Gastrocnemius medialis (tissue), 4 donors: ENCODE results near the gene ZC2HC1B. TPM values are rescaled to one million over a fixed set of nuclear protein-coding genes. Genes with fewer than 3 reads are reported as not detected.

ENCODE experiments used
- ATAC-seq, 2 donors: fragments of 150-250 bp; one replicate each; pipeline ENCODE4 v1.9.1; 2016
- DNase-seq, 2 donors: peaks; one replicate each; pipeline ENCODE4 v3.0.0-alpha.2; 2019
- H3K27ac ChIP-seq, 4 donors: fragments of 200-600 bp; sonication (generic); 1 replicate in 1 of 4; 2 replicates in 3 of 4; pipeline ENCODE4 v1.5.1; 2016 to 2018; ENCODE audit warnings: mild to moderate bottlenecking in 2 of 4, moderate library complexity in 1 of 4
- H3K27me3 ChIP-seq, 3 donors: fragments of 200-600 bp; sonication (generic) in 2 of 3; 1 replicate in 1 of 3; 2 replicates in 2 of 3; pipeline versions ENCODE4 v1.5.1 to v1.6.0; 2016 to 2019; ENCODE audit warnings: mild to moderate bottlenecking in 1 of 3, moderate library complexity in 1 of 3
- H3K36me3 ChIP-seq, 2 donors: fragments of 200-600 bp; sonication (generic) in 1 of 2; one replicate each; pipeline ENCODE4 v1.5.1; 2017 to 2018
- H3K4me1 ChIP-seq, 2 donors: fragments of 200-600 bp; sonication (generic) in 1 of 2; one replicate each; pipeline ENCODE4 v1.5.1; 2016 to 2017; ENCODE audit warnings: mild to moderate bottlenecking in 2 of 2
- H3K4me3 ChIP-seq, 4 donors: fragments of 200-600 bp; sonication (generic) in 3 of 4; 1 replicate in 1 of 4; 2 replicates in 3 of 4; pipeline ENCODE4 v1.5.1; 2016 to 2019; ENCODE audit warnings: mild to moderate bottlenecking in 2 of 4
- H3K9me3 ChIP-seq, 3 donors: fragments of 200-600 bp; sonication (generic) in 2 of 3; 1 replicate in 1 of 3; 2 replicates in 2 of 3; pipeline ENCODE4 v1.5.1; 2016 to 2019
- CTCF ChIP-seq, 5 experiments: fragments of 450-650 bp in 3 of 5; fragments of 200-600 bp in 2 of 5; sonication (generic) in 2 of 5; IDR thresholded peaks in 4 of 5; conservative IDR thresholded peaks in 1 of 5; 1 replicate in 4 of 5; 2 replicates in 1 of 5; pipeline ENCODE4 v1.5.1; 2016 to 2019; ENCODE audit warnings: antibody characterized with exemption in 5 of 5, mild to moderate bottlenecking in 3 of 5, moderate library complexity in 3 of 5
- POLR2A ChIP-seq, 2 donors: fragments of 450-650 bp; IDR thresholded peaks; one replicate each; pipeline ENCODE4 v1.6.1; 2017; ENCODE audit warnings: antibody characterized with exemption in 2 of 2, mild to moderate bottlenecking in 2 of 2, moderate library complexity in 2 of 2
- in situ Hi-C, 4 donors: fragments of 200-750 bp; cut with MboI; loops; one replicate each; pipeline versions ENCODE4 v1.15.0 to v1.8.0; 2017; ENCODE audit warnings: low sequenced_read_pairs in 4 of 4
- intact Hi-C: fragments of 100-400 bp; cut with DNase I; formaldehyde crosslinking; loops from one replicate; pipeline ENCODE4 v1.15.1; 2023; ENCODE audit warnings: low total_unique reads
- total RNA-seq, 4 donors: library from RNA; depleted of rRNA; stranded (reverse); fragments of >200 nt; gene quantifications; one replicate each; pipeline versions ENCODE4 v1.1.0 to v1.2.3, GENCODE V29; 2016

Gene ZC2HC1B
- total RNA-seq, 4 donors from 2014 or later: not detected

- intact Hi-C loops (no loop called here), in situ Hi-C loops (no loop called here)
- Histone ChIP-seq H3K36me3 (no peaks in the 10 kb centered on the region), H3K9me3 (no peaks in the 10 kb centered on the region), H3K27me3 (no peaks in the 10 kb centered on the region), H3K4me3 (no peak overlapping the region), H3K4me1 (peaks cover 0 to 3% of the 10 kb centered on the region in 2 donors), H3K27ac (no peak overlapping the region)
- ATAC-seq (no peak), DNase-seq (no peak)
- no peak for TF ChIP-seq CTCF (IDR thresholded peaks at IDR 0.05 in 4 of 5, conservative IDR thresholded peaks at IDR 0.05 in 1 of 5)
Measured at GRCh38 chr6:143958839-143959399, 94.6 kb downstream of the ZC2HC1B start.

- intact Hi-C loops (no loop called here), in situ Hi-C loops (no loop called here)
- no peaks in the 10 kb centered on the region for H3K36me3 ChIP-seq
- H3K4me3 ChIP-seq: no peak overlapping the region
- H3K27me3 ChIP-seq: no peaks in the 10 kb centered on the region
- no peaks in the 10 kb centered on the region for H3K9me3 ChIP-seq
- no peak for TF ChIP-seq POLR2A (IDR thresholded peaks at IDR 0.05)
- no peak for TF ChIP-seq CTCF (IDR thresholded peaks at IDR 0.05 in 4 of 5, conservative IDR thresholded peaks at IDR 0.05 in 1 of 5)
- no peak for DNase-seq
- no peak for ATAC-seq
- no peak overlapping the region for H3K27ac ChIP-seq
- H3K4me1 ChIP-seq: peaks cover 0 to 3% of the 10 kb centered on the region in 2 donors
Measured at GRCh38 chr6:143959927-143960326, 95.7 kb downstream of the ZC2HC1B start.

GRCh38 chr6:143961066-143961465, 96.8 kb downstream of the ZC2HC1B start:
- H3K27me3 ChIP-seq: no peaks in the 10 kb centered on the region
- peaks cover 3 to 5% of the 10 kb centered on the region in 2 donors for H3K4me1 ChIP-seq
- no peak overlapping the region for H3K27ac ChIP-seq
- H3K9me3 ChIP-seq: no peaks in the 10 kb centered on the region
- no peak overlapping the region for H3K4me3 ChIP-seq
- in situ Hi-C loops (no loop called here), intact Hi-C loops (no loop called here)
- TF ChIP-seq POLR2A (IDR thresholded peaks at IDR 0.05) (no peak), CTCF (IDR thresholded peaks at IDR 0.05 in 4 of 5, conservative IDR thresholded peaks at IDR 0.05 in 1 of 5) (no peak)
- ATAC-seq (no peak), DNase-seq (no peak)
- H3K36me3 ChIP-seq: no peaks in the 10 kb centered on the region

- in situ Hi-C loops: no loop called here
- Histone ChIP-seq H3K4me1 (peaks cover 3 to 5% of the 10 kb centered on the region in 2 donors), H3K27ac (no peak overlapping the region), H3K9me3 (no peaks in the 10 kb centered on the region), H3K27me3 (no peaks in the 10 kb centered on the region), H3K36me3 (no peaks in the 10 kb centered on the region), H3K4me3 (no peak overlapping the region)
- ATAC-seq: peak in 1 of 2 donors; percentile 21
- intact Hi-C loops: no loop called here
- no peak for DNase-seq
- TF ChIP-seq POLR2A (IDR thresholded peaks at IDR 0.05) (no peak), CTCF (IDR thresholded peaks at IDR 0.05 in 4 of 5, conservative IDR thresholded peaks at IDR 0.05 in 1 of 5) (no peak)
Measured at GRCh38 chr6:143961886-143962878, 97.9 kb downstream of the ZC2HC1B start.
